ENCODE data around the gene GNAL. TPM values are rescaled to one million over a fixed set of nuclear protein-coding genes. Genes with fewer than 3 reads are reported as not detected.

Gene GNAL
- 0.26 TPM for polyA plus RNA-seq (2012; ENCODE audit: insufficient read length, low read depth)

GRCh38 chr18:11688972-11689668 lies at the start of gene GNAL:
TSS of gene GNAL (plus strand) at chr18:11689264. CDS start at chr18:11689564, 300 bp downstream.
- TF ChIP-seq TAF1 (IDR thresholded peaks at IDR 0.05; ENCODE audit: borderline replicate concordance, insufficient read depth, low read length) (no peak), FOXP2 (optimal IDR thresholded peaks at IDR 0.05; ENCODE audit: borderline replicate concordance, extremely low read depth, extremely low read length, insufficient read depth) (no peak), POLR2AphosphoS5 (IDR thresholded peaks at IDR 0.05; ENCODE audit: low read depth, low read length) (no peak), SIN3A (IDR thresholded peaks at IDR 0.05; ENCODE audit: borderline replicate concordance, insufficient read depth, low read length) (no peak)
- TF ChIP-seq, protein P1, sequence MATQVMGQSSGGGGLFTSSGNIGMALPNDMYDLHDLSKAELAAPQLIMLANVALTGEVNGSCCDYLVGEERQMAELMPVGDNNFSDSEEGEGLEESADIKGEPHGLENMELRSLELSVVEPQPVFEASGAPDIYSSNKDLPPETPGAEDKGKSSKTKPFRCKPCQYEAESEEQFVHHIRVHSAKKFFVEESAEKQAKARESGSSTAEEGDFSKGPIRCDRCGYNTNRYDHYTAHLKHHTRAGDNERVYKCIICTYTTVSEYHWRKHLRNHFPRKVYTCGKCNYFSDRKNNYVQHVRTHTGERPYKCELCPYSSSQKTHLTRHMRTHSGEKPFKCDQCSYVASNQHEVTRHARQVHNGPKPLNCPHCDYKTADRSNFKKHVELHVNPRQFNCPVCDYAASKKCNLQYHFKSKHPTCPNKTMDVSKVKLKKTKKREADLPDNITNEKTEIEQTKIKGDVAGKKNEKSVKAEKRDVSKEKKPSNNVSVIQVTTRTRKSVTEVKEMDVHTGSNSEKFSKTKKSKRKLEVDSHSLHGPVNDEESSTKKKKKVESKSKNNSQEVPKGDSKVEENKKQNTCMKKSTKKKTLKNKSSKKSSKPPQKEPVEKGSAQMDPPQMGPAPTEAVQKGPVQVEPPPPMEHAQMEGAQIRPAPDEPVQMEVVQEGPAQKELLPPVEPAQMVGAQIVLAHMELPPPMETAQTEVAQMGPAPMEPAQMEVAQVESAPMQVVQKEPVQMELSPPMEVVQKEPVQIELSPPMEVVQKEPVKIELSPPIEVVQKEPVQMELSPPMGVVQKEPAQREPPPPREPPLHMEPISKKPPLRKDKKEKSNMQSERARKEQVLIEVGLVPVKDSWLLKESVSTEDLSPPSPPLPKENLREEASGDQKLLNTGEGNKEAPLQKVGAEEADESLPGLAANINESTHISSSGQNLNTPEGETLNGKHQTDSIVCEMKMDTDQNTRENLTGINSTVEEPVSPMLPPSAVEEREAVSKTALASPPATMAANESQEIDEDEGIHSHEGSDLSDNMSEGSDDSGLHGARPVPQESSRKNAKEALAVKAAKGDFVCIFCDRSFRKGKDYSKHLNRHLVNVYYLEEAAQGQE (IDR thresholded peaks at IDR 0.05; ENCODE audit: insufficient read depth in 1 of 2, low read depth in 2 of 2, low read length in 2 of 2) = no peak

- TF ChIP-seq TAF1 (IDR thresholded peaks at IDR 0.05; ENCODE audit: borderline replicate concordance, insufficient read depth, low read length) (no peak), SIN3A (IDR thresholded peaks at IDR 0.05; ENCODE audit: borderline replicate concordance, insufficient read depth, low read length) (no peak), FOXP2 (optimal IDR thresholded peaks at IDR 0.05; ENCODE audit: borderline replicate concordance, extremely low read depth, extremely low read length, insufficient read depth) (no peak), POLR2AphosphoS5 (IDR thresholded peaks at IDR 0.05; ENCODE audit: low read depth, low read length) (no peak)
- TF ChIP-seq, protein P1 (IDR thresholded peaks at IDR 0.05; ENCODE audit: insufficient read depth in 1 of 2, low read depth in 2 of 2, low read length in 2 of 2) = no peak
Measured at GRCh38 chr18:11649839-11650238, 39.2 kb upstream of the GNAL start.

- TF ChIP-seq FOXP2 (optimal IDR thresholded peaks at IDR 0.05; ENCODE audit: borderline replicate concordance, extremely low read depth, extremely low read length, insufficient read depth) (no peak), POLR2AphosphoS5 (IDR thresholded peaks at IDR 0.05; ENCODE audit: low read depth, low read length) (no peak), SIN3A (IDR thresholded peaks at IDR 0.05; ENCODE audit: borderline replicate concordance, insufficient read depth, low read length) (no peak), TAF1 (IDR thresholded peaks at IDR 0.05; ENCODE audit: borderline replicate concordance, insufficient read depth, low read length) (no peak)
- TF ChIP-seq, protein P1 (IDR thresholded peaks at IDR 0.05; ENCODE audit: insufficient read depth in 1 of 2, low read depth in 2 of 2, low read length in 2 of 2) = no peak
Measured at GRCh38 chr18:11651899-11652298, 37.2 kb upstream of the GNAL start.

DNA sequence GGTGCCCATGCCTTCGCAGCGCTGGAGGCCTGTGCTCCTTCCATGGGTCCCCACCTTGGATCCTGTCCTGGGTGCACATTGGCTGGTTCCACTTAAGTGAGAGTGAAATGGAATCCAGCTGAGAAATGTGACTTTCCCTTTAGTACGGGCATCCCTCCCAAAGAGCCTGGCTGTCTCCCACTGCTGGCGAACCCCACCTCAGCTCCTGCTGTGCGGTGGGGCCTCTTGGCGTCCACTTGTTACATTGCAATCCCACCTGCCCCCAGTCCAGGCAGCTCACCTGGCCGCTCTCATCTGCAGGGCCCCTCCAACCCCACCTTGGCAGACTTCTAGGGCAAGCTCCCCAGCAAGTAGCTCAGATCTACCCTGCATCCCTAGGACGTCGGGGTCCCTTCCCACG lies 35.5 kb upstream of the GNAL start:
- TF ChIP-seq POLR2AphosphoS5 (IDR thresholded peaks at IDR 0.05; ENCODE audit: low read depth, low read length) = no peak
- no peak for TF ChIP-seq SIN3A (IDR thresholded peaks at IDR 0.05; ENCODE audit: borderline replicate concordance, insufficient read depth, low read length)
- TF ChIP-seq TAF1 (IDR thresholded peaks at IDR 0.05; ENCODE audit: borderline replicate concordance, insufficient read depth, low read length) = no peak
- TF ChIP-seq, protein P1 (IDR thresholded peaks at IDR 0.05; ENCODE audit: insufficient read depth in 1 of 2, low read depth in 2 of 2, low read length in 2 of 2) = no peak
- no peak for TF ChIP-seq FOXP2 (optimal IDR thresholded peaks at IDR 0.05; ENCODE audit: borderline replicate concordance, extremely low read depth, extremely low read length, insufficient read depth)
